ENCODE data around the gene WDR87. TPM values are rescaled to one million over a fixed set of nuclear protein-coding genes. Genes with fewer than 3 reads are reported as not detected.

The WDR87 gene
- total and polyA plus RNA-seq, 2 donors (not counting 3 experiments of a cell fraction or from before 2014, with no cell fraction given): not detected

- H3K4me3 ChIP-seq (replicated peaks in 1 of 3; ENCODE audit: insufficient read depth in 1 of 3, low read depth in 1 of 3, low read length in 3 of 3): no peak overlapping the region
- peak; percentile 4 for FAIRE-seq
- TF ChIP-seq MAX (IDR thresholded peaks at IDR 0.05; ENCODE audit: insufficient read depth, insufficient read length): peak; percentile 60
- TF ChIP-seq MYC (IDR thresholded peaks at IDR 0.05; ENCODE audit: low read depth, low read length): no peak
These were observed 25.7 kb upstream of the WDR87 start for GRCh38 chr19:37931881-37932655.

GRCh38 chr19:37930416-37930815, 24.0 kb upstream of the WDR87 start:
- Histone ChIP-seq H3K9me1 (replicated peaks; ENCODE audit: control insufficient read depth, extremely low read depth, insufficient read depth, low read length) (no peaks in the 10 kb centered on the region), H3K27me3 (ENCODE audit: control insufficient read depth in 2 of 2, insufficient read depth in 2 of 2, low read length in 2 of 2) (no peaks in the 10 kb centered on the region), H3K36me3 (ENCODE audit: control insufficient read depth in 2 of 2, extremely low read depth in 1 of 2, insufficient read depth in 2 of 2, low read length in 2 of 2) (no peaks in the 10 kb centered on the region), H3K4me1 (ENCODE audit: control insufficient read depth, extremely low read depth, insufficient read depth, low read length) (peaks cover 13% of the 10 kb centered on the region), H3K27ac (ENCODE audit: insufficient read depth, low read depth, low read length) (no peak overlapping the region), H3K4me2 (ENCODE audit: insufficient read depth, low read length) (no peak overlapping the region), H3K9ac (replicated peaks; ENCODE audit: extremely low read depth, insufficient read depth, low read length) (no peak overlapping the region), H3K79me2 (ENCODE audit: control insufficient read depth, insufficient read depth, low read length) (peaks cover 74% of the 10 kb centered on the region), H3K4me3 (replicated peaks in 1 of 3; ENCODE audit: insufficient read depth in 1 of 3, low read depth in 1 of 3, low read length in 3 of 3) (no peak overlapping the region), H4K20me1 (replicated peaks; ENCODE audit: control insufficient read depth, extremely low read depth, insufficient read depth, low read length) (no peaks in the 10 kb centered on the region), H2AFZ (ENCODE audit: low read depth, low read length) (no peak overlapping the region), H3K9me3 (replicated peaks; ENCODE audit: control insufficient read depth, insufficient read depth, low read length) (no peaks in the 10 kb centered on the region)
- TF ChIP-seq POLR2AphosphoS5 (IDR thresholded peaks at IDR 0.05; ENCODE audit: insufficient read depth, low read depth, low read length): no peak
- TF ChIP-seq, protein P1, sequence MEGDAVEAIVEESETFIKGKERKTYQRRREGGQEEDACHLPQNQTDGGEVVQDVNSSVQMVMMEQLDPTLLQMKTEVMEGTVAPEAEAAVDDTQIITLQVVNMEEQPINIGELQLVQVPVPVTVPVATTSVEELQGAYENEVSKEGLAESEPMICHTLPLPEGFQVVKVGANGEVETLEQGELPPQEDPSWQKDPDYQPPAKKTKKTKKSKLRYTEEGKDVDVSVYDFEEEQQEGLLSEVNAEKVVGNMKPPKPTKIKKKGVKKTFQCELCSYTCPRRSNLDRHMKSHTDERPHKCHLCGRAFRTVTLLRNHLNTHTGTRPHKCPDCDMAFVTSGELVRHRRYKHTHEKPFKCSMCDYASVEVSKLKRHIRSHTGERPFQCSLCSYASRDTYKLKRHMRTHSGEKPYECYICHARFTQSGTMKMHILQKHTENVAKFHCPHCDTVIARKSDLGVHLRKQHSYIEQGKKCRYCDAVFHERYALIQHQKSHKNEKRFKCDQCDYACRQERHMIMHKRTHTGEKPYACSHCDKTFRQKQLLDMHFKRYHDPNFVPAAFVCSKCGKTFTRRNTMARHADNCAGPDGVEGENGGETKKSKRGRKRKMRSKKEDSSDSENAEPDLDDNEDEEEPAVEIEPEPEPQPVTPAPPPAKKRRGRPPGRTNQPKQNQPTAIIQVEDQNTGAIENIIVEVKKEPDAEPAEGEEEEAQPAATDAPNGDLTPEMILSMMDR (IDR thresholded peaks at IDR 0.05; ENCODE audit: extremely low read depth in 1 of 2, insufficient read depth in 1 of 2, low read depth in 1 of 2, low read length in 2 of 2): no peak
- POLR2A ChIA-PET: no interaction called here
- FAIRE-seq (no peak), DNase-seq (ENCODE audit: low read depth, low spot score) (no peak)
- BruUV-seq (replicated peaks): no TSS peak
- intact Hi-C loops (cut with micrococcal nuclease): loop anchor here (5.0 kb wide), 1 partner anchor 52 kb away; no protein-coding TSS in a partner anchor
- CTCF ChIA-PET: interaction anchor here (1.0 kb wide), 1 partner anchor 28 kb away, joined by 5 read pairs; no protein-coding TSS in a partner anchor
- dilution Hi-C loops (cut with MboI; ENCODE audit: extremely low pct_ligation_motif_present, low sequenced_read_pairs): no loop called here

More at GRCh38 chr19:37931881-37932655, 25.7 kb upstream of the WDR87 start:
- Histone ChIP-seq H3K4me2 (ENCODE audit: insufficient read depth, low read length) (no peak overlapping the region), H3K9me1 (replicated peaks; ENCODE audit: control insufficient read depth, extremely low read depth, insufficient read depth, low read length) (no peaks in the 10 kb centered on the region), H4K20me1 (replicated peaks; ENCODE audit: control insufficient read depth, extremely low read depth, insufficient read depth, low read length) (no peaks in the 10 kb centered on the region), H3K4me1 (ENCODE audit: control insufficient read depth, extremely low read depth, insufficient read depth, low read length) (peaks cover 13% of the 10 kb centered on the region), H3K9ac (replicated peaks; ENCODE audit: extremely low read depth, insufficient read depth, low read length) (peak overlapping the region; percentile 5), H3K9me3 (replicated peaks; ENCODE audit: control insufficient read depth, insufficient read depth, low read length) (no peaks in the 10 kb centered on the region), H3K27ac (ENCODE audit: insufficient read depth, low read depth, low read length) (peak overlapping the region; percentile 32), H2AFZ (ENCODE audit: low read depth, low read length) (no peak overlapping the region), H3K36me3 (ENCODE audit: control insufficient read depth in 2 of 2, extremely low read depth in 1 of 2, insufficient read depth in 2 of 2, low read length in 2 of 2) (no peaks in the 10 kb centered on the region), H3K79me2 (ENCODE audit: control insufficient read depth, insufficient read depth, low read length) (peaks cover 74% of the 10 kb centered on the region), H3K27me3 (ENCODE audit: control insufficient read depth in 2 of 2, insufficient read depth in 2 of 2, low read length in 2 of 2) (no peaks in the 10 kb centered on the region)
- ChIA-PET POLR2A (interaction anchor here (1.2 to 2.2 kb wide), 2 partner anchors 25 to 72 kb away, joined by 4 to 9 read pairs; partner anchors contain the start of genes SIPA1L3 and WDR87), CTCF (interaction anchor here (0.8 to 2.0 kb wide), 12 partner anchors 9 to 210 kb away, joined by 3 to 11 read pairs (median 3); partner anchors contain the start of genes SIPA1L3 and WDR87)
- intact Hi-C loops (cut with micrococcal nuclease) (loop anchor here (2.0 to 5.0 kb wide), 2 partner anchors 50 to 71 kb away; no protein-coding TSS in a partner anchor), dilution Hi-C loops (cut with MboI; ENCODE audit: extremely low pct_ligation_motif_present, low sequenced_read_pairs) (no loop called here)
- DNase-seq (ENCODE audit: low read depth, low spot score): peak; percentile 52
- BruUV-seq (replicated peaks): no TSS peak

Data from endothelial cell of umbilical vein (primary cell).